ENCODE measurements around the gene WDTC1.
A peak's percentile ranks its signal among the peaks of the same experiment; 100 is the strongest.
"Not testable (repeated sequence)": the region's sequence is repeated elsewhere in the genome, so short reads cannot be mapped to it uniquely, and the experiment has no call there.

Gene WDTC1

GRCh38 chr1:27253596-27253995, 19.2 kb downstream of the WDTC1 start:
- no peak for DNase-seq

GRCh38 chr1:27255136-27255535, 20.7 kb downstream of the WDTC1 start:
- DNase-seq = no peak

GRCh38 chr1:27257155-27257554, 22.7 kb downstream of the WDTC1 start:
- DNase-seq = no peak

GRCh38 chr1:27258598-27258997, 24.2 kb downstream of the WDTC1 start:
- no peak for DNase-seq

- DNase-seq = no peak
Measured at GRCh38 chr1:27267153-27267552, 32.7 kb downstream of the WDTC1 start.

- no peak for DNase-seq
Measured at GRCh38 chr1:27269276-27269675, 34.8 kb downstream of the WDTC1 start.

GRCh38 chr1:27274204-27274603, 39.8 kb downstream of the WDTC1 start:
- DNase-seq = no peak

GRCh38 chr1:27275696-27276095, 41.3 kb downstream of the WDTC1 start:
- DNase-seq = no peak

GRCh38 chr1:27284425-27285273, 50.2 kb downstream of the WDTC1 start:
- peak; percentile 69 for DNase-seq

GRCh38 chr1:27285274-27285660, 50.8 kb downstream of the WDTC1 start:
- DNase-seq = no peak

- not testable (repeated sequence) for DNase-seq
Measured at GRCh38 chr1:27285821-27286220, 51.4 kb downstream of the WDTC1 start.

- DNase-seq = not testable (repeated sequence)
Measured at GRCh38 chr1:27289125-27289524, 54.7 kb downstream of the WDTC1 start.

GRCh38 chr1:27290581-27290980, 56.1 kb downstream of the WDTC1 start:
- no peak for DNase-seq

- DNase-seq = no peak
Measured at GRCh38 chr1:27292106-27292505, 57.7 kb downstream of the WDTC1 start.

- DNase-seq = no peak
Measured at GRCh38 chr1:27293915-27294314, 59.5 kb downstream of the WDTC1 start.

- no peak for DNase-seq
Measured at GRCh38 chr1:27296773-27297291, 62.4 kb downstream of the WDTC1 start.

- no peak for DNase-seq
Measured at GRCh38 chr1:27297903-27298302, 63.5 kb downstream of the WDTC1 start.

- DNase-seq = no peak
Measured at GRCh38 chr1:27298632-27299384, 64.4 kb downstream of the WDTC1 start.

GRCh38 chr1:27299385-27300271, 65.2 kb downstream of the WDTC1 start:
- no peak for DNase-seq

GRCh38 chr1:27300341-27301051, 66.1 kb downstream of the WDTC1 start:
- peak; percentile 39 for DNase-seq

- no peak for DNase-seq
Measured at GRCh38 chr1:27301052-27301422, 66.6 kb downstream of the WDTC1 start.

- DNase-seq = no peak
Measured at GRCh38 chr1:27301582-27302199, 67.3 kb downstream of the WDTC1 start.
